ENCODE results near the gene CRIP2.

DNA sequence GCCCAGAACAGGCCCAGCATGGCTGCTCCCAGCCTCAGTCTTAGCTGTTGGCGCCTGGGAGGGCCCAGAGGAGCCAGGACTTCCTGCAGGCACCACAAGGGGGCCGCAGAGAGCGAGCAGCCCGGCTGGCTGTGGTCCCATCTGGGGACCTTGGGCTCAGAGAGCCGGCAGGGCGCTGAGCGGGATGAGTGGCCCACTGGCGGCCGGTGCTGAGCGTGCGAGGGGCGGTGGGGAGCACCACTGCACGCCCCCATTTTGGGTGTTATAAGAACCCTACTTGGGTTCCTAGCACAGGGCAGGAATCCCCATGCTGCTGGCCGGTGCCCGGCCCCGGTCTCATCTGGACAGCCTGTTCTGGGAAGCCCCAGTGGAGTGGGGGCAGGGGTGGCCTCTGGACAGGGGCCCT is 25.9 kb upstream of the CRIP2 start:
- no peak for TF ChIP-seq EZH2 (IDR thresholded peaks at IDR 0.05)
- no peak; the same call in 1 of the 2 replicates for TF ChIP-seq POLR2AphosphoS5 (IDR thresholded peaks at IDR 0.05; ENCODE audit: borderline replicate concordance, low read depth, low read length)
